ENCODE results near the gene CALCOCO2.
"Not testable (repeated sequence)": the region's sequence is repeated elsewhere in the genome, so short reads cannot be mapped to it uniquely, and the experiment has no call there.

The CALCOCO2 gene

DNA sequence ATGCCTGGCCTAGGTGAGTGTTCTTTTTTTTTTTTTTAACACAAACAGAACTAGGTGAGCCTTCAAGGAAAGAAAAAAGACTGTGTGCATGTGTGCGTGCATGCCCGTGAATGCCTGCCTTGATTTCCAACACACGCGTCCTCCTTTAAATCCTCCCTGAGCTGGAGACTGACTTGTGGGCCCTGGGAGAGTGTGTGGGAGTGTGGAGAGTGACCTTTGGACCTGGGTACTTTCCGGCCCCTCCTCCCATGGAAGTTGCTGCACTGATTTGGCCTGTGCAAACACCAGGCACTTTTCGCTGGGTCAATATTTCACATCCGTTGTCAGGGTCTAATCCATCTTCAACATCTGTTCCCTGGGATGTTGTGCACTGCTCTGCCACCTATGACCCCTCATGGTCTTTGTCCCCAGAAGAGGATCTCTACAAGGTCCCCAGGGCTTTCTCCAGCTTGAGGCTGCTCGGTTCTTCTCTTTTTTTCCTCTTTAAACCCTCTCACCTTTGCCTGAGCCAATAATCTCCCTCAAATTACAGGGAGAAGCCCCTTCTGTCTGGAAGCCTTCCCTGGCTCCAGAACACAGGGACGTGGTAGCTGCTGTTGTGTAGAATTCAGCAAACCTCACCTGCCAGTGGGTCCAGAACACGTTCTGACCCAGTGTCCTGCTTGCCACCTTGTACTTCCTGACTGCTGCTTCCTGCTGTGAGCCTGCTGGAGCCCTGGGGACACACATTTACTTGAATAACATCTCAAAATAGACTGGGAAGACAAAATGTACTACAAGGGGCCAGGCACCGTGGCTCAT lies 40.9 kb downstream of the CALCOCO2 start:
- Histone ChIP-seq H3K4me3 (ENCODE audit: low read depth, low read length, poor library complexity, severe bottlenecking) (no peak overlapping the region), H3K79me2 (ENCODE audit: insufficient read depth, low read length) (no peaks in the 10 kb centered on the region), H3K4me1 (ENCODE audit: insufficient read depth, low read length, severe bottlenecking) (no peaks in the 10 kb centered on the region), H3K27me3 (ENCODE audit: insufficient read depth, low read length) (peaks cover 4% of the 10 kb centered on the region; the same call in 1 of the 2 replicates), H3K36me3 (ENCODE audit: insufficient read depth, low read length) (no peaks in the 10 kb centered on the region), H3K9ac (ENCODE audit: low read length) (no peak overlapping the region), H3F3A (ENCODE audit: insufficient read depth, low read length) (no peaks in the 10 kb centered on the region), H2AFZ (ENCODE audit: low read length) (no peak overlapping the region), H4K20me1 (ENCODE audit: insufficient read depth, low read length) (no peaks in the 10 kb centered on the region), H3K9me2 (ENCODE audit: low read depth, low read length) (no peaks in the 10 kb centered on the region), H3K9me3 (ENCODE audit: low read length) (no peaks in the 10 kb centered on the region), H3K27ac (ENCODE audit: low read depth, low read length, poor library complexity, severe bottlenecking) (no peak overlapping the region), H3K4me2 (ENCODE audit: low read length) (no peak overlapping the region)
- TF ChIP-seq EZH2 (IDR thresholded peaks at IDR 0.05; ENCODE audit: borderline replicate concordance, low read length): no peak
- no peak for TF ChIP-seq CTCF (IDR thresholded peaks at IDR 0.05; ENCODE audit: low read length)

- H3K4me2 ChIP-seq (ENCODE audit: low read length); H3K27ac ChIP-seq (ENCODE audit: low read depth, low read length, poor library complexity, severe bottlenecking); H3K4me3 ChIP-seq (ENCODE audit: low read depth, low read length, poor library complexity, severe bottlenecking): not testable (repeated sequence)
Measured at GRCh38 chr17:48872409-48872808, 41.6 kb downstream of the CALCOCO2 start.

GRCh38 chr17:48873209-48873608 lies 42.4 kb downstream of the CALCOCO2 start:
- Histone ChIP-seq H3K9me2 (ENCODE audit: low read depth, low read length) (no peaks in the 10 kb centered on the region), H3K79me2 (ENCODE audit: insufficient read depth, low read length) (no peaks in the 10 kb centered on the region), H3K9me3 (ENCODE audit: low read length) (no peaks in the 10 kb centered on the region), H3K27me3 (ENCODE audit: insufficient read depth, low read length) (peaks cover 4% of the 10 kb centered on the region; the same call in 1 of the 2 replicates), H3K36me3 (ENCODE audit: insufficient read depth, low read length) (no peaks in the 10 kb centered on the region), H3K9ac (ENCODE audit: low read length) (no peak overlapping the region), H4K20me1 (ENCODE audit: insufficient read depth, low read length) (no peaks in the 10 kb centered on the region), H3K4me2 (ENCODE audit: low read length) (no peak overlapping the region), H3K4me3 (ENCODE audit: low read depth, low read length, poor library complexity, severe bottlenecking) (no peak overlapping the region), H3K27ac (ENCODE audit: low read depth, low read length, poor library complexity, severe bottlenecking) (no peak overlapping the region), H2AFZ (ENCODE audit: low read length) (no peak overlapping the region), H3F3A (ENCODE audit: insufficient read depth, low read length) (no peaks in the 10 kb centered on the region), H3K4me1 (ENCODE audit: insufficient read depth, low read length, severe bottlenecking) (no peaks in the 10 kb centered on the region)
- no peak for TF ChIP-seq EZH2 (IDR thresholded peaks at IDR 0.05; ENCODE audit: borderline replicate concordance, low read length)
- TF ChIP-seq CTCF (IDR thresholded peaks at IDR 0.05; ENCODE audit: low read length): no peak

More at GRCh38 chr17:48872409-48872808, 41.6 kb downstream of the CALCOCO2 start:
- H3K9me2 ChIP-seq (ENCODE audit: low read depth, low read length); H3K36me3 ChIP-seq (ENCODE audit: insufficient read depth, low read length); H3K27me3 ChIP-seq (ENCODE audit: insufficient read depth, low read length); H3K9ac ChIP-seq (ENCODE audit: low read length); H3F3A ChIP-seq (ENCODE audit: insufficient read depth, low read length); H4K20me1 ChIP-seq (ENCODE audit: insufficient read depth, low read length); H3K4me1 ChIP-seq (ENCODE audit: insufficient read depth, low read length, severe bottlenecking); H3K79me2 ChIP-seq (ENCODE audit: insufficient read depth, low read length); H3K9me3 ChIP-seq (ENCODE audit: low read length); H2AFZ ChIP-seq (ENCODE audit: low read length): not testable (repeated sequence)
